Activated CD4-positive, CD25-positive, alpha-beta regulatory T cell treated with anti-CD3 and anti-CD28 coated beads, Interleukin-2, amount 50 U/mL, for 24 hours (primary cell): ENCODE data around the gene IFT20.
A peak's percentile ranks its signal among the peaks of the same experiment; 100 is the strongest.
"Not testable (repeated sequence)": the region's sequence is repeated elsewhere in the genome, so short reads cannot be mapped to it uniquely, and the experiment has no call there.

Experiments used
- ATAC-seq, 2 donors: fragments of 150-1000 bp; cut with Tn5 transposase; one replicate each; pipeline ENCODE4 v1.10.0; 2021; ENCODE audit warnings: mild to moderate bottlenecking in 1 of 2, moderate library complexity in 1 of 2

Gene IFT20

GRCh38 chr17:28306954-28307401, 28.3 kb downstream of the IFT20 start:
- no peak for ATAC-seq

- ATAC-seq: no peak
Observed at GRCh38 chr17:28298449-28298848, 36.8 kb downstream of the IFT20 start.

- ATAC-seq: peak; percentile 70
Observed at GRCh38 chr17:28295677-28296578, 39.3 kb downstream of the IFT20 start.

GRCh38 chr17:28293994-28294393, 41.3 kb downstream of the IFT20 start:
- ATAC-seq: no peak

- ATAC-seq: not testable (repeated sequence)
Observed at GRCh38 chr17:28292878-28293277, 42.4 kb downstream of the IFT20 start.

GRCh38 chr17:28291780-28292330, 43.4 kb downstream of the IFT20 start:
- ATAC-seq: no peak

- ATAC-seq: no peak
Observed at GRCh38 chr17:28290703-28291102, 44.6 kb downstream of the IFT20 start.

- no peak for ATAC-seq
Observed at GRCh38 chr17:28285965-28286364, 49.3 kb downstream of the IFT20 start.

GRCh38 chr17:28282596-28282995, 52.7 kb downstream of the IFT20 start:
- ATAC-seq: no peak

GRCh38 chr17:28280826-28281225, 54.4 kb downstream of the IFT20 start:
- ATAC-seq: no peak

GRCh38 chr17:28279411-28279810, 55.9 kb downstream of the IFT20 start:
- no peak for ATAC-seq
